Left colon (tissue), 2 donors: ENCODE data around the gene VEGFB. TPM values are rescaled to one million over a fixed set of nuclear protein-coding genes. Genes with fewer than 3 reads are reported as not detected.
A peak's percentile ranks its signal among the peaks of the same experiment; 100 is the strongest.

Source experiments
- ATAC-seq: fragments of 200-7000 bp; cut with Tn5 transposase; one replicate; pipeline ENCODE4 v1.9.1; 2020; ENCODE audit warnings: mild to moderate bottlenecking, moderate library complexity
- DNase-seq, 2 donors: peaks; one replicate each; pipeline ENCODE4 v3.0.0-alpha.2; 2020
- intact Hi-C, 2 donors: fragments of 100-400 bp; cut with DNase I in 1 of 2; cut with micrococcal nuclease in 1 of 2; formaldehyde crosslinking; loops; one replicate each; pipeline versions ENCODE4 v1.11.2 to v1.14.0; 2022; cut with DNase I, micrococcal nuclease
- total RNA-seq, 2 donors: library from RNA; stranded (reverse); fragmentation: NEBNext Ultra II Directional; extraction: Animal tissue kit (Norgen Biotek cat#: 25700); gene quantifications; one replicate each; pipeline ENCODE4 v1.2.1, GENCODE V29; 2021
- donor health status: DM: no; HTN: no; CAD: no.
- donor health status: DM: yes; HTN: yes; CAD: no.

VEGFB gene
- total RNA-seq, 2 donors from 2014 or later = 40.8 to 68.8 TPM

DNA sequence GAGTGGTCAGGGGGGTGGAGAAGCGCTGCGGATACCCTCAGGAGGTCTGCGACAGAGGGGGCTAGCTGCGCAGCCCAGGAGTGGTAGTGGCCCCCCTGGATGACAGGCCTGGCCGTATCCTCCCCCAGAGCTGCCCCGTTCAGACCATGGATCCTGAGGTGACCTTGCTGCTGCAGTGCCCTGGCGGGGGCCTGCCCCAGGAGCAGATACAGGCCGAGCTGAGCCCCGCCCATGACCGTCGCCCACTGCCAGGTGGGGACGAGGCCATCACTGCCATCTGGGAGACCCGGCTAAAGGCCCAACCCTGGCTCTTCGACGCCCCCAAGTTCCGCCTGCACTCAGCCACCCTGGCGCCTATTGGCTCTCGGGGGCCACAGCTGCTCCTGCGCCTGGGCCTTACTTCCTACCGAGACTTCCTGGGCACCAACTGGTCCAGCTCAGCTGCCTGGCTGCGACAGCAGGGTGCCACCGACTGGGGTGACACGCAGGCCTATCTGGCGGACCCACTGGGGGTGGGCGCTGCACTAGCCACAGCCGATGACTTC is 7.8 kb upstream of the VEGFB start:
- intact Hi-C loops = no loop called here
- peak; percentile 79 to 86 for DNase-seq
- ATAC-seq = peak; percentile 54

DNA sequence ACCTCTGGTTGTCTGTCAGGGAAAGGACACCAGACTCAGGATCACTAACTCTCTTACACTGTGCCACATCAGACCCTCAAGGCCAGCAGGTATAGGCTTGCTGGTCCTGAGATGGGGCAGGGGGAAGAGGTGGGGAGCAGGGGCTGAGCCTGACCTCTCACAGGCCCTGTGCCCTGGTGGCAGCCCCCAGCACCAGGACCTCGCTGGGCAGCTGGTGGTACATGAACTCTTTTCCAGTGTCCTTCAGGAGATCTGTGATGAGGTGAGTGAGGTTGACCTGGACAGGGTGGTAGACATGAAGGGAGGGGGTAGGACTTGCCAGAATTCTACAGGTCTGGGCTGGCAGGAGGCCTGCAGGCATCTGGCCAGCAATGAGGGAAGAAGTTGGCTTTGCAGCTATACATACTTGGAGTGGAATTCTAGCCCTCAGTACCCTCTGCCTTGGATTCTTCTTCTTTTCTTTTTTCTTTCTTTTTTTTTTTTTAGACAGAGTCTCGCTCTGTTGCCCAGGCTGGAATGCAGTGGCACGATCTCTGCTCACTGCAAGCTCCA is 6.9 kb upstream of the VEGFB start:
- intact Hi-C loops = no loop called here
- ATAC-seq (no peak), DNase-seq (peak in 1 of 2 donors; percentile 13)

DNA sequence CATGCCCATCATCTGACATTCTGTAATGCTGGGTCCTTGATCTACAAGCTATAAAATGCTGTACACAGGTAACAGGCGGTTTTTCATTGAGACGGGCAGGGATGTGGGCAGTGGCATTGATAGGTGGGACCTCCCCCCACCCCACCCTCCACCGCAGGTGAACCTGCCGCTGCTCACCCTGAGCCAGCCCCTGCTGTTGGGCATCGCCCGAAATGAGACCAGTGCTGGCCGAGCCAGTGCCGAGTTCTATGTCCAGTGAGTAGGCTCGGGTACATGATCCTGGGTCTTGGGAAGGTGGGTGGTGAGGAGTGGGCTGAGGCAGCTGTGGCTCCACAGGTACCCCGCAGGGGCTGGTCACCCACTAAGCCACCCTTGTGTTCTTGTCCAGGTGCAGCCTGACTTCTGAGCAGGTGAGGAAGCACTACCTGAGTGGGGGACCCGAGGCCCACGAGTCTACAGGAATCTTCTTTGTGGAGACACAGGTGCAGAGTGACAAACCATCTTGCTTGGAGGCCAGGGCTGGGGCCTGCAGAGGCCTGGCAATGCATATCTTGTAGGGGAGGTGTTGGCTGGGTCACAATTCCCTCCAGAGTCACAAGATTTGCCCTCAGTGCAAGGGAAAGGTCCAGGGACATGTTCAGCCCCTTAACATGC is 5.2 kb upstream of the VEGFB start:
- ATAC-seq = no peak
- intact Hi-C loops = no loop called here
- peak in 1 of 2 donors; percentile 14 for DNase-seq

- DNase-seq (no peak), ATAC-seq (no peak)
- intact Hi-C loops = no loop called here
Measured at GRCh38 chr11:64229744-64230170, 4.6 kb upstream of the VEGFB start.

DNA sequence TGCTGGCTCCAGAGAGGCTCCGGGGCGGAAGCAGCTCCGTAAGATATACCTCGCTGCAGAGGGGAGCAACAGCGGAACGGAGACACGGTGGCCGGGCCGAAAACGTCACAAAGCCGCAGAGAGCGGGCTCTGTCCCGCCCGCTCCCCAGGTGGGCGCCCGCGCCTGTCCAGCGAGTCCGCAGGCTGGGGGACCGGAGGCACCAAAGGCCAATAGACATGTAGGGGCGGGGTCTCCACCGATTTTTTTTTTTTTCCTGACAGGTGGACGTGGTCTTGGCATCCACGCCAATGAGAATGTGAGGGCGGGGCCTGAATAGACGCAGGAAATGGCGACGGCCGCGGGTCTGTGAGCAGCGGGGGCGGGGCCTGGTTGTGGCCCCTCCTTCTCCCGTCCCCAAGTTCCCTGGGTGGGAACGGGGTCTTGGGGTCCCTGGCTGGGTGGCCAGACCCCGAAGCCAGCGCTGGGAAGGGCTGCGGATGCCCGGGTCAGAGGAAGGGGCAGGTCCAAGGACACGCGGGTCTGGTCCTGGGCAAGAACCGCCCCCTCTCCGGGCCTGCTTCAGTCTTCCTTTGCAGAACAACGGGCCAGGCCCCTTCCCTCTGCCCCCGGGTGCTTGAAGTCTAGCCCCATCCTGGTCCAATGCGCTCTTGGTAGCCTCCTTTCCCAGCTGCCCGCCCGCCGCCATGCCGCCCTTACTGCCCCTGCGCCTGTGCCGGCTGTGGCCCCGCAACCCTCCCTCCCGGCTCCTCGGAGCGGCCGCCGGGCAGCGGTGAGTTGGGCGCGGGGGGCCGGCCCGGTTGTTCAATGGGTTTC is 4.0 kb upstream of the VEGFB start, which contains the start of gene DNAJC4:
DNAJC4 (plus strand) TSS at position 378 of the 814 bp plus-strand sequence; CDS start at position 685, 307 bp downstream.
- intact Hi-C loops = no loop called here
- ATAC-seq (peak; percentile 57), DNase-seq (peak; percentile 96 to 97)

- intact Hi-C loops = no loop called here
- no peak for DNase-seq
- ATAC-seq = no peak
Measured at GRCh38 chr11:64230985-64231365, 3.4 kb upstream of the VEGFB start.

GRCh38 chr11:64231546-64231945 is 2.8 kb upstream of the VEGFB start:
- DNase-seq (no peak), ATAC-seq (no peak)
- intact Hi-C loops = no loop called here

DNA sequence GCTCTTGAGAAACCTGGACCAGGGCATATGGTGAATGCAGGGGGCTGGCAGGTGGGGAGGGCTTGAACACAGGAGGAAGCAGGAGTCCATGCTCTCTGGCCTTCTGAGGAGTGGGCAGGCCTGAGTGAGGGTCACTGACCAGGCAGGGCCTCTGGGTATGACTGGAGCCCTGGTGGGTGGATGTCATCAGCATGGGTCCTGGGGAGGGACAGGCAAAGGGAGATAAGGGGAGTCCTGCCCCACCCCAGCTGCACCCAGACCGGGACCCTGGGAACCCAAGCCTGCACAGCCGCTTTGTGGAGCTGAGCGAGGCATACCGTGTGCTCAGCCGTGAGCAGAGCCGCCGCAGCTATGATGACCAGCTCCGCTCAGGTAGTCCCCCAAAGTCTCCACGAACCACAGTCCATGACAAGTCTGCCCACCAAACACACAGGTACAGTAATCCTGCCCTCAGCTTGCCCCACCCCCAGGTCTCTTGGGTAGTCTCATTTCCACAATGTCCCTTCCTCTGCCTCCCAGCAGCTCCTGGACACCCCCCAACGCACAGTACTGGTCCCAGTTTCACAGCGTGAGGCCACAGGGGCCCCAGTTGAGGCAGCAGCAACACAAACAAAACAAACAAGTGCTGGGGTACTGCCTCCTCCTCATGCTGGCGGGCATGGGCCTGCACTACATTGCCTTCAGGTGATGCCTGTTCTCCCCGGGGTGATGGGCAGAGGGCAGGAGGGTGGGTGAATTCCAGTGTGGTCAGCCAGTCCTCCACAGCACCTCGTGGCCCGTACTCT is 2.0 kb upstream of the VEGFB start:
- intact Hi-C loops = no loop called here
- DNase-seq = no peak
- ATAC-seq = no peak

DNA sequence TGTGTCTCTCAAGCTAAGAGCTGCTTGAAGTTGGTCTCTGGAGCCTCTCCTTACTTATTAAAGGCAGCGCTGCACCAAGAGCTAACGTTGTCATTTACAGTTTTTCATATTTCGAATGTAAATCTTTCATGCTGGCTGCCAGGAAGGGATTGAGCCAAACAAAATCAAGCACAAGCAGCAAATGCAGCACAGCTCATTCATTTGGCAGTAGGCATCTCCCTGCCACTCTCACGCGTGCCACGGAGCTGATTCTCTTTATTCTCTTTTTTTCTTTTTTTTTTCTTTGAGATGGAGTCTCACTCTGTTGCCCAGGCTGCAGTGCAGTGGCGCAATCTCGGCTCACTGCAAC is 1.4 kb upstream of the VEGFB start:
- intact Hi-C loops = no loop called here
- no peak for ATAC-seq
- no peak for DNase-seq

DNA sequence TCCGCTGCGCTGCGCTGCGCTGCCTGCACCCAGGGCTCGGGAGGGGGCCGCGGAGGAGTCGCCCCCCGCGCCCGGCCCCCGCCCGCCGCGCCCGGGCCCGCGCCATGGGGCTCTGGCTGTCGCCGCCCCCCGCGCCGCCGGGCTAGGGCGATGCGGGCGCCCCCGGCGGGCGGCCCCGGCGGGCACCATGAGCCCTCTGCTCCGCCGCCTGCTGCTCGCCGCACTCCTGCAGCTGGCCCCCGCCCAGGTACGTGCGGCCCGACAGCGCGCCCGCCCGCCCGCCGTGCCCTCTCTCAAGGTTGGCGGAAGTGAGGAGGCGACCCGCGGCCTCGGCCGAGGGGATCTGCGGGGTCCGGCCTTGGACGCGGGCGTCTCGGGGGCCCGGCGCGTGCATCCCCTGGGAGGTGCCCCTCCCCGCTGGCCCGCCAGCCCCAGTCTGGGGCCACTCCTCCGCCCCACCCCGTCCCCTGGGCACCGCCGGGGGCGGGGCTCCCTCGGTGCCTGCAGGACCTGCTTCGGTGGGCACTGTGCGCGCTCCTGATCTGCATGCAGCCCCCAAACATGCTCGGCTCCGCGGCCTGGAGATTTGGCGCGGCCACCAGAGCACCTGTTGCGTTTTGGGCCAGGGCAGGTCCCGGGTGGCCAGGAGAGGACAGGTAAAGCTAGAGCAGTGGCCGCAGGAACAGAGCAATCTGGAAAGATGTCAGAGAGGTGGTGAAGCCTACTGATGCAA is 429 bp downstream of the VEGFB start:
- intact Hi-C loops = no loop called here
- ATAC-seq = peak; percentile 44
- DNase-seq = peak; percentile 72 to 76

- no peak for ATAC-seq
- DNase-seq = peak in 1 of 2 donors; percentile 26
- intact Hi-C loops = no loop called here
Measured at GRCh38 chr11:64235437-64236161, 1.2 kb downstream of the VEGFB start.

GRCh38 chr11:64237484-64237951 is 3.1 kb downstream of the VEGFB start:
- ATAC-seq (peak; percentile 32), DNase-seq (peak; percentile 88 to 94)
- intact Hi-C loops = no loop called here

DNA sequence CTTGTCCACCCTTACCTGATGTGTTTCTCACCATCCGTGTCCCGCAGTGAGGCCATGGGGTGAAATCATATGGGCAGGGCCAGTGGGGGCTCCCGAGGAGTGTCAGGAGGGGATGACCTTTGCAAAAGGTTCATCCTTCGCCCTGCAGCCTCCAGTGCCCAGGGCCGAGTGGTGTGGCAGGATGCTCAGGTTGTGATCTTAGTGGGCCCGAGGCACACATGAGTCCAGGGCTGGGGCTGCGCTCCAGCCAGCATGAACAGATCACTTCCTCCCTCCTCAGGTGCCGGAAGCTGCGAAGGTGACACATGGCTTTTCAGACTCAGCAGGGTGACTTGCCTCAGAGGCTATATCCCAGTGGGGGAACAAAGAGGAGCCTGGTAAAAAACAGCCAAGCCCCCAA is 3.7 kb downstream of the VEGFB start:
- DNase-seq (peak in 1 of 2 donors; percentile 49), ATAC-seq (no peak)
- intact Hi-C loops = no loop called here

DNA sequence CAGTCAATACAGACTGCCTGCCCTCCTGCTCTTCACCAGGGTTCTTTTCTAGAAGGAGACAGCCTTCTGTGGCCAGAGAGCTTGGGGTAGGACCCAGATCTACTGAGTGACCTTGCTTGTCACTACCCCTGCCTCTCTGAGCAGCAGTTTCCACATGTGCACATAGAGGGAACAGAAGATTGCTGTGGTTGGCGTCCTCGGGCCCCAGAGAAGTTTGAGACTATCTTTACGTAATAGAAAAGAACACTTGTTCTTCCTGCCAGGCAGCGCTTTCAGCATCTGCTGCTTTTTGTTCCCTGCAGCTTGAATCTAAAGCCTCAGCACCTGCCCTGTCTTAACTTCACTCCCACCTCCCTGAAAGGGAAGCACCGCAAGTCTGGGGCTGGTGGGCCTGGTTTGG is 4.6 kb downstream of the VEGFB start:
- ATAC-seq = no peak
- intact Hi-C loops = no loop called here
- no peak for DNase-seq

GRCh38 chr11:64239662-64240434 is 5.5 kb downstream of the VEGFB start:
- intact Hi-C loops = no loop called here
- peak; percentile 44 to 73 for DNase-seq
- ATAC-seq = no peak

DNA sequence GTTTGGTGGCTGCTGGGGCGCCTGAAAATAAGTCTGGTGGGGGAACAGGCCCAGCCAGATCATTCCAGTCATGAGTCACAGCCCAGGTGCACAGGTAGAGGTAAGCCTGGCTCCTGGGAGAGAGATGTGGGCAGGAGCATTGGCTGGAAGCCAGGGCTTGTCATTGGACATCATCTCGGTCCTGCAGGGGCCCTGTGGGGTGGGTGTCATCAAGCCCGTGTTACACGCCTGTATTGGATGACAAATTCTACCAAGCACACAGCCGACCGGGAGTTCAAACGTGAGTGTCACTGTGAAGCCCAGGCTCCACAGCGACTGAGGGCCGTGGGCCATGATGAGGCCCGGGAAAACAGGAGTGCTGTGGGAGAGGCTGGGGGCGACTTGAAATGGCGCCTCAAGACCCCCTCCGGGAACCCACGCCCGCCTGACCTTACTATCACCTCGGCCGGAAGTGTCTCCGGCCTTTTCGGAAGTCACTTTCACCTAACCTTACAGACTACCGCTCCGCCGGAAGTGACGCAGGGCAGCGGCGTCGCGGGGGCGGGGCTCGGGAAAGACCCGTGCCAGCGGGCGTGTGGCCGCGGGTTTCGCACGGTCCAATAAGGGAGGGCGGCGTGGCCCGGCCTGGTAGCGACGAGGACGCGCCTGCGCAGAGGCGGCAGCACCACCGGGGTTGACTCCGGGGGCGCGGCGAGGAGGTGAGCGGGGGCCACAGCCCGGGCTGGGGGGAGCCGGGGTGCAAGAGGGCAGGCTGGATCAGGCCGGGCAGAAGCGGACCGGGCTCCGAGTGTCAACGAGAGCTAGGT is 6.3 kb downstream of the VEGFB start, which contains the start of gene FKBP2:
FKBP2 (plus strand) TSS at position 661 of the 806 bp plus-strand sequence. CDS start 1,293 bp downstream, outside the sequence.
- intact Hi-C loops = no loop called here
- peak; percentile 96 to 98 for DNase-seq
- peak; percentile 60 for ATAC-seq
